ENCODE measurements around the gene TBX19.

- TF ChIP-seq, protein P1, sequence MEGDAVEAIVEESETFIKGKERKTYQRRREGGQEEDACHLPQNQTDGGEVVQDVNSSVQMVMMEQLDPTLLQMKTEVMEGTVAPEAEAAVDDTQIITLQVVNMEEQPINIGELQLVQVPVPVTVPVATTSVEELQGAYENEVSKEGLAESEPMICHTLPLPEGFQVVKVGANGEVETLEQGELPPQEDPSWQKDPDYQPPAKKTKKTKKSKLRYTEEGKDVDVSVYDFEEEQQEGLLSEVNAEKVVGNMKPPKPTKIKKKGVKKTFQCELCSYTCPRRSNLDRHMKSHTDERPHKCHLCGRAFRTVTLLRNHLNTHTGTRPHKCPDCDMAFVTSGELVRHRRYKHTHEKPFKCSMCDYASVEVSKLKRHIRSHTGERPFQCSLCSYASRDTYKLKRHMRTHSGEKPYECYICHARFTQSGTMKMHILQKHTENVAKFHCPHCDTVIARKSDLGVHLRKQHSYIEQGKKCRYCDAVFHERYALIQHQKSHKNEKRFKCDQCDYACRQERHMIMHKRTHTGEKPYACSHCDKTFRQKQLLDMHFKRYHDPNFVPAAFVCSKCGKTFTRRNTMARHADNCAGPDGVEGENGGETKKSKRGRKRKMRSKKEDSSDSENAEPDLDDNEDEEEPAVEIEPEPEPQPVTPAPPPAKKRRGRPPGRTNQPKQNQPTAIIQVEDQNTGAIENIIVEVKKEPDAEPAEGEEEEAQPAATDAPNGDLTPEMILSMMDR (IDR thresholded peaks at IDR 0.05), result no peak
- no peak for TF ChIP-seq POLR2A (IDR thresholded peaks at IDR 0.05)
Observed at GRCh38 chr1:168340781-168341482, 60.3 kb downstream of the TBX19 start.

All from right lobe of liver (tissue), 4 donors.